GM08714 (cell line): ENCODE results near the gene PRXL2B.

Experiments used
- H3K4me3 ChIP-seq: fragments of 200-500 bp; sonication (Bioruptor generic); 2 replicates; pipeline ENCODE4 v1.5.1; 2014; ENCODE audit warnings: mild to moderate bottlenecking, low read length, inconsistent platforms
- ZNF274 ChIP-seq: IDR thresholded peaks from 2 replicates; pipeline ENCODE4 v1.6.1; 2012; ENCODE audit warnings: mild to moderate bottlenecking, low read depth, low read length

The PRXL2B gene

DNA sequence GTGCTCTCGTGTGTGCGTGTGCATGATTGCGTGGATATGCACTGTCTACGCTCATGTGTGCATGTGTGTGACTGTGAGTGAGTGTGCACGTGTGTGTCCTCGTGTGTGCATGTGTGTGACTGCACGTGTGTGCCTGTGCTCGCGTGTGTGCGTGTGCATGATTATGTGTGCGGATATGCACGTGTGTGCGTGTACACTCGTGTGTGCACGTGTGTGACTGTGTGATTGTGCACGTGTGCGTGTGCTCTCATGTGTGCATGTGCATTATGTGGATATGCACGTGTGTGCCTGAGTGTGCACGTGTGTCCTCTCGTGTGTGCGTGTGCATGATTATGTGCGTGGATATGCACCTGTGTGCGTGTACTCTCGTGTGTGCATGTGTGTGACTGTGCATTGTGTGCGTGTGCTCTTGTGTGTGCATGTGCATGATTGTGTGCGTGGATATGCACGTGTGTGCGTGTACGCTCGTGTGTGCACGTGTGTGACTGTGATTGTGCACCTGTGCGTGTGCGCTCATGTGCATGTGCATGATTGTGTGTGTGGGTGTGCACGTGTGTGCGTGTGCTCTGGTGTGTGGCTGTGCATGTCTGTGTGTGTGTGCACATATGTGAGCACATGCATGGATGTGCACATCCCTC, 44.0 kb downstream of the PRXL2B start:
- TF ChIP-seq ZNF274: no peak
- H3K4me3 ChIP-seq: no peak overlapping the region

DNA sequence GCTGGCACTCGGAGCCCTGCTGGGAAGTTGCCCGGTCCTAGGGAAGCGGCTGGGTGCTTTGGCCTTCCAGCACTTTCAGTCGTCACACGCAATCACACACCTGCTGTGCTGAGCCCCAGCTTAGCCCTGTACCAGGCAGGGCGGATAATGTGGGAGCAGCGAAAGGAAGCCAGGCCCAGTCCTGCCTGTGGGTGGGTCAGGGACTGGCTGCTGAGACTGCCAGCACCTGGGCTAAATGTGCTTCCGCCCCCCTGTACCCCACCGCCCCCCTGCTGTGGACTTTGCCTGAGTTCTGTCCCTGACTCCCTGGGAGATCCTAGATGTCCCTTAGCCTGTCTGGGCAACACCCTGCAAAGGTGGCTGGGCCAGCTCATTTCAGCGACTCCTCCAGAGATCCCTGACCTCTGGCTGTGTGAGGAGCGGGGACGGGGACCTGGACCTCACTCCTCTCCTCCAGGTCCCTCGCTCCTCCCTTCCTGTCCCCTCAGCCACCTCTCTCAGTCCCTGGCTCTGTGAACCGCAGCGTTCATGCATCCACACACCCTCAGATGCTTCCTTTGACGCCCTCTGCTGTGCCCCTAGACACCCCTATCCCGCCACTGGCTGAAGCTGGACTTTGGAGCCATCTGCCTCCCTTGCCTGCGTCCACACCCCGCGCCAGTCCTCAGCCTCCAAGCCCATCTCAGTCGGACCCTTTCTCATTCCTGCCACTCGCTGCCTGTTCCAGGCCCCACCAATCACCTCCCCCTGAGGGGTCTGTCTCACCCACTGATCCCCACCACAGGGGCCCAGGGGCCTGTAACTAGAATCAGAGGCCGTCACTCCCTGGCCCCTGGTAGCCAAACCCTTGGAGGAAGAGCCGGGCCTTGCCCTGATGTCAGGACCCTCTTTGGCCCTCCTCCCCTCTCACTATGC, 44.8 kb downstream of the PRXL2B start:
- H3K4me3 ChIP-seq: no peak overlapping the region
- TF ChIP-seq ZNF274: no peak

DNA sequence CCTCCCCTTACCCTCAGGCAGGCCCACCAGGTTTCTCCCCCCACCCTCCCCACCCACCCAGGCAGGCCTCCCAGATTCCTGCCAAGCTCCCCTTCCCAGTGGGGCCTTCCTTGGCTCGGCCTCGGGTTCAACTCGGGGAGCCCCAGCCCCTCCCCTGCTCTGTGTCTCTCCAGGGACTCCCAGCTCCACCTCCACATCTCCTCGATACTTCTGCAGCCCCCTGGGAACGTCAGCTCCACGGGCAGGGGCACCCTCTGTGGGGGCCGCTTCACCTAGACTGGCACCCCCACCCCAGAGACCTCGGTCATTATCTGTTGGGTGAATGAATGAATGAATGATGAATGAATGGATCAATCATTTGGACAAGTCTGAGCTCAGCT, 45.5 kb downstream of the PRXL2B start:
- no peak for TF ChIP-seq ZNF274
- H3K4me3 ChIP-seq: no peak overlapping the region

DNA sequence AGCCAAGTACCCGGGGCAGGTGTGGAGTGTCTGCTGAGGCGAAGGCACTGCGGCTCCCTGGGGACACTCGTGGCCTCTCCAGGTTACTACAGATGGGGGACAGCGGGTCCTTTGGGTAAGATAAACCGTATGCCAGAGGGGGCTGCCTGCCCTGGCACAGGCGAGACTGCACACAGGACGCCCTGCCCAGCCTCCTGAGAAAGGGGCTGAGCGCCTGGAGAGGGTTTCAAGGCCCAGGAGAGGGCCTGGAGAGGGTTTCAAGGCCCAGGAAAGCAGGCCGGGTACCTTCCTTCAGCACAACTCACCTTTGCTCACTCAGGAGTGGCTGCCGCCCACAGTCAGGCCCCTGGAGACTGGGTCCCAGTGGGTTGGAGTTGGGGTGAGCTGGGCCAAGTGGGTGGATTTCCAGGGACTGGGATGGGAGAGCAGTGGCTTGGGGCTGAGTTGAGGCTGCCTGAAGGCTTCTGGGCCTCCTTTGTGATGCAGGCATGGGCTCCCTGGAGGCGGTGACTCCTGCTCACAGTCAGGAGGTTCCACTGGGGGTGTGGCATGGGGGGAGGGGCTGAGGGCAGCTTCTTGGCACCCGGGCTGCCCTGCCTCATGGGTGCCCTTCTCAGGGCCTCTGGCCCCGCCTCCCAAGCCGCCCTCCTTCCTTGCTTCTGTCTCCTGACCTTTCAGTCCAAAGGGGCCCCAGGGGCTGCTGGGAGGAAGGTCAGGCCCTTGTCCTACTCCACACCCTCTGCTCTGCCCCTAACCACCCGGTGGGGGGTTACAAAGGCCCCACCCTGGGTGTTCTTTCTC, 46.2 kb downstream of the PRXL2B start, which contains the start of gene MMEL1:
TSS of gene MMEL1 (minus strand) at position 456 of the 801 bp plus-strand sequence. CDS start 3,532 bp downstream, outside the sequence.
- TF ChIP-seq ZNF274: no peak
- no peak within 1 kb of the TSS for H3K4me3 ChIP-seq

DNA sequence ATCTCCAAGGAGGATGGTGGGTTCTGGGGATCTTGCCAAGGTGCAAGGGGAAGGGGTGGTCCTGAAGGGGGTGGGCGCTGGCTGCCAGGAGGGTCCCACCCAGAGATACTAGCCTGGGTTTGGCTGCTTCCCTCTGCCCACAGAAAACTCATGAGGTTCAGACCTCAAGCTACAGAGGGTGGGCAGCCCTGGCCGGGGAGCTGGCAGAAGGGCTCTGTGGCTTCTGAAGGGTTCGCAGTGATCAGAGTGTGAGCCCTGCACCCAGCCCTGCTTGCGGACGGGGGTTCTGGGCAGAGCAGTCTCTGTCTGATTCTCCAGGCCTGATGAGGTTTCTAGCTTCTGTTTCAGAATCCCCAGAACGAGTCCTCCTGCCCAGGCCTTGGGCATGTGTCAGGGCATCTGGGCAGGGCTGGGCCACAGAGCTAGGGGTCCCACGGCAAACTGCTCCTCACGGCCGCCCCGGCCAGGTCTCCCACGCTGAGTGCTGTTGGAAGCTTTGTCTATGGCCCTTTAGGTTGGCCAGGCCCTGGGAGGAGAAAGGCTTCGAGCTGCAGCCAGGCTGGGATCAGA, 46.9 kb downstream of the PRXL2B start:
- H3K4me3 ChIP-seq: no peak overlapping the region
- TF ChIP-seq ZNF274: no peak

DNA sequence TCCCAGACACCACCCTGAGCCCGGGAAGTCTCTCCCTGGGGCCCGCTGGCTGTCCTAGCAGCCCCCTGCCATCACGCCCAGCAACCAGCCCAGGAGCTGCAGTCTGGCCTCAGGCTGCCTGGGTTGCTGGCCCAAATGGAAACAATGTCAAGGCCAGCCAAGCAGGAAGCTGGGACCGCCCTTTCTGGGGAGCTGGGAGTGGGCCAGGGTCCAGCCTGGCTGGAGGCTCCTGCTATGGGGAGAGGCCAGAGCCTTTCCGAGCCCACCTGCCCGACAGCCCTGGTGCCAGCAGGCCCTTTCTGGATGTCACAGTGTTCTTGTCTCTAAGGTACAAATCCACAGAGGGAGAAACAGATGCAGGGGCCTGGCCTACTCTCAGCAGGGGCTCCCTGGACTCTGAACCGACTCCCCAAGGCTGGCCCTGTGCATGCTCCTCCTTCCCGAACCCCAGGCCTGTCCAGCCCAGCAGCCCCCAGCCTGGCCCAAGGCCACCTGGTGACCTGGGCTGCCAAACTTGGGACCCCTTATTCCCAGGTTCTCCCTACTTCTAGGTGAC, 47.4 kb downstream of the PRXL2B start:
- TF ChIP-seq ZNF274: no peak

DNA sequence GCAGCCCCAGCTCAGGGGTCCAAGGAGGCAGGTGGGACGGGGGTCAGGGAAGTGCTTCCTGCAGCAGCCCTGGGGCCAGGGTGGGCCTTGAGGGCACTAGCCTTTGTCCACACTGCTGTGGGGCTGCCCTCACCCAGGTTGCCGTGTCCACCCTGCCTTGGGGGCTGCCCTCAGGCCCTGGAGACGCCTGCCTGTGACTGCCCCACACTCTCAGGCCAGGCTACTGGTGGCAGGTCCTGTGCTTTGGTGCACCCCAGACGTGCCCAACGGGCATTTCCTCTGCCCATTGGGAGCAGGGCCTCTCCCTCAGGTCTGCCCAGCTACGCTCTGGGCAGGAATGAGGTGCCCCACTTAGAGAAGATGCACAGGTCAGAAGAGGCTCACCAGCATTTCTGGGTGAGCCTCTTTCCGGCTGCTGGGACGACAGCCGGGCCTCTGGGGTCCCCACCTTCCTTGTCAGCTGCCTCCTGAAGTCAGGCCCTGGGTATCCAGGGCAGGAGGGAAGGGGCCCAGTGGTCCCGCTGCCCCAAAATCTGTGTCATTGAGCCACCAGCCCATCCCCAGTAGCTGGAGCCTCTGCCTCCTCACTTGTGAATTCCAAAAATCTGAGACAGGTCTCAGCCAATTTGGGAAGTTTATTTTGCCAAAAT, 48.9 kb downstream of the PRXL2B start:
- no peak for TF ChIP-seq ZNF274

More for the DNA sequence above, 47.4 kb downstream of the PRXL2B start:
- no peak overlapping the region for H3K4me3 ChIP-seq

DNA sequence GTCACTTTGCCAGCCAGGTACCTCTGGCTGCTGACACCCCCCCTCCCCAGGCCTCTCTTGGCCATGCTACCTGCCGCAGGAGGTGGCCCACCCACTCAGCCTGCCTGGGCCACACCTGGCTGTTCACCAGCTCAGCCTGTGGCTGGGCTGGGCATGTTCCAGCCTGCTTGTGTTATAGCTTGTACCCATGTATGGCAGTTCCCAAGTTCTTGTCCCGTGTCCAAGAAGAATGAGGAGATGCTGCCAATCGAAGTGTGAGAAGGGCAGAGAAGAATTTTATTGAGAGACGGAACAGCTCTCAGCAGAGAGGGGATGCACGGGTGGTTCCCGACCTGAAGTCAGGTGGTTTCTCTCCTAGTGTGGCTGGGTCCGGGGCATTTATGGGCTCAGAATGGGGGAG, 50.2 kb downstream of the PRXL2B start:
- no peak for TF ChIP-seq ZNF274
- H3K4me3 ChIP-seq: no peak overlapping the region

More for the DNA sequence above, 48.9 kb downstream of the PRXL2B start:
- no peak overlapping the region for H3K4me3 ChIP-seq

DNA sequence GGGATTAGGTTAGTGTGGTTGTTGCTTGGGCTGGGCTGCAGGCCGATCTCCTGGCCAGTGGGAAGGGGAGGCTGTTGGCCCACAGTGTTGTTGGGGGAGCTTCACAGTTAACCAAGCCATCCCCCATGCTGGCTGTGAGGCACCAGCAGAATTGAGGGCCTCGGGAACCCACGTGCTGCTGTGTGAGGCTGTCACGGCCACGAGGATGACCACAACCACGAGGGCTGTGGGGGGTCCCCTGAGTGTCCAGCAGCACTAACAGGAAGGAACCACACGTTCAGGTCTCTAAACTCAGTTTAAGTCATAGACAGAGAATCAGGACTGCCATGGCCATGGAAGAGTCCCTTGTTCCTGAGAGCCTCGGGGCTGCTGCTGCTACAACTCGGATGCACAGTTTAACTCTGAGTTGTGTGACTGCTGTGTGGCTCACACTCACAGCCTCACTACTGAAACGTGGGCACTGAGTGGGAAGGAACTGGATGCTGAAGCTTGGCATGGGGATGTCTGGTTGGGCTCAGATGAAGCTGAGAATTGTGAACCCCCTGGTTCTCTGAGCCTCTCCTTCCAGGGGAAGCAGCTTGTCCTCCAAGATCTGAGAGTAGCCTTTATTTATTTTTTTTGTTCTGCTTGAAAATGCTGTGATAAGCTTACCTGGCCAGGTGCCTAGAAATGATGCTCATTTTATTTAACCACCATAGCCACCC, 51.0 kb downstream of the PRXL2B start:
- no peak for TF ChIP-seq ZNF274
- H3K4me3 ChIP-seq: no peak overlapping the region

DNA sequence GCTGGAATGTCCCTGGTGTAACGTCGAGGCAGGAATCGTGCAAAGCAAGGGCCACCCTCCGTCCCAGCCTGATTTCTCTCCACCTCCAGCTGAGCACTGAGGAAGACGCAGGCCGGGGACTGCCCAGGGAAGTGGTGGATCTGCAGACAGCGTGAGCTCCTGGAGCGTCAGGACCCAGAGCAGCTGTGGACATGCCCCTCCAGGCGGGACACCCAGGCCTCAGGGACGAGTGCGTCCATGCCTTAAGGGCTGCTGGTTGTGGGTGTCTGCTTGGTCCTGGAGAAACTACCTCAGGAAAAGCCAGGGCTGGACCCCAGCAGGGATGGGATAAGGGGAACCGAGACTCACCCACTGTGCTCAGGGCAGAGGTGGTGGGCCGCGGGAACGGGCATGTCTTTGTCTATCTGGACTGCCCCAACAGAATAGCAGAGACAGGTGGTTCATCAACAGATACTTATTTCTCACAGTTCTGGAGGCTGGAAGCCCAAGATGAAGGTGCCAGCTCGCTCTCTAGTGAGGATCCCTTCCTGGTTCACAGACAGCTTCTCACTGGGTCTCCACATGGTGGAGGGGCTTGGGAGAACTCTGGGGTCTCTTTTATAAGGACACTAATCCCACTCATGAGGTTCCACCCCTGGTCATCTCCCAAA, 52.0 kb downstream of the PRXL2B start:
- H3K4me3 ChIP-seq: no peak overlapping the region
- TF ChIP-seq ZNF274: no peak

DNA sequence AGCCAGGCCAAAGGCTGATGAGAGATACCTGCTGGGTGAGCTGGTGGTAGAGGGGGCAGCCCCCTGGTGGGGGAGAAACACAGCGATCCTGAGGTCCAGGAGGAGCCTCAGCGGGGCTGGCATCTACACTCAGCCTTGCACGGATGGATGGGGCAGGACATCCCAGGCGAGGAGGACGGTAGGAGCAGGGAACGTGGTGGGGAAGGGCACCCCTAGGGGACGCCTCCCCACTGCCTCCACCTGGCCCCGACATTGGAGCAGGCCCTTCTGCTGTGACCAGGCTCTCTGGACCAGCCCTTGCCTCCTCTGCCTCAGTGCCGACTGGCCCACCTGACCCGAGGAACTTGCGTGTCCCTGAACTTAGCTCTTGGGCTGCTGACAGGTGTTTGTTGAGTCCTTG, 52.6 kb downstream of the PRXL2B start:
- no peak for TF ChIP-seq ZNF274

More for the DNA sequence above, 52.6 kb downstream of the PRXL2B start:
- no peak overlapping the region for H3K4me3 ChIP-seq
